ENCODE results near the gene PLCL2.
"Not testable (repeated sequence)": the region's sequence is repeated elsewhere in the genome, so short reads cannot be mapped to it uniquely, and the experiment has no call there.

PLCL2 gene

DNA sequence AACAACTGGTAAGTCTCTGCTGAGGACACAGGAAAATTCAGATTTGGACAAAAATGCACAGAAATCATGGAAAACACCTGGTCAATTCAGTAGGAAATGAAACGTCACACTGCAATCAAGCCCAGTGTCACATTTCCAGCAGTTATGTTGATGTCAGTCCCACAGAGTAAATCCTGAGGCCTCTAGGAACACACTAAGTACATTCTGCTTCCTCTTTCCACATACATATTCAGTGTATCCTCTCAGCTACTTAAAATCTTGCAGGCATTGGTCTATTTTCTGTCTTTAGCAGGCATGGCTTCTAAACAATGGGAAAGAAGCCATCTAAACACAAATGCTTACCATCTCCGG is 207.8 kb downstream of the PLCL2 start:
- ATAC-seq (replicated peaks; ENCODE audit: extremely low read depth, poor library complexity, severe bottlenecking) (no peak), DNase-seq (ENCODE audit: low spot score in 2 of 2) (no peak)
- H3K27me3 Mint-ChIP-seq, result no peaks in the 10 kb centered on the region
- no peak overlapping the region for H3K4me3 Mint-ChIP-seq
- H3K4me1 Mint-ChIP-seq, result peaks cover 28% of the 10 kb centered on the region
- H3K27ac Mint-ChIP-seq (ENCODE audit: low read depth), result no peak overlapping the region
- no peaks in the 10 kb centered on the region for H3K9me3 Mint-ChIP-seq
- H3K36me3 Mint-ChIP-seq (ENCODE audit: insufficient read depth), result peaks cover 23% of the 10 kb centered on the region

DNA sequence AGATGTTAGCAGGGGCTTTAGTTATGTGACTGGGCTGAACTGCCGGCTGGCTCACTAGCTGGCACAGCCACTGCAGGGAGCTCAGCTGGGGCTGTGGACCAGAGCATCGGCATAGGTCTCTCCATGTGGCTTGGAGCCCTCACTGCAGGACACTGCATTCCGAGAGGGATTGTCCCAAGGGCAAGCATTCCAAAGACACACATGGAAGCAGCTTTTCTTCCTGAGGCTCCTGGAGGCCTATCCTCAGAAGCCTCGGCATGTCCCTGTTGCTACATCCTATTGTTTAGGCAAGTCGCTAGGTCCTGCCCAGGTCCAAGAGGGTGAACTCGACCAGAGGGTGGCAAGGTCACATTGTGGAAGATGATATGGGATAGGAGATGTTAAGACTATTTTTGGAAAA is 209.8 kb downstream of the PLCL2 start:
- H3K4me3 Mint-ChIP-seq, result no peak overlapping the region
- H3K9me3 Mint-ChIP-seq, result no peaks in the 10 kb centered on the region
- peaks cover 17% of the 10 kb centered on the region for H3K36me3 Mint-ChIP-seq (ENCODE audit: insufficient read depth)
- no peaks in the 10 kb centered on the region for H3K27me3 Mint-ChIP-seq
- peaks cover 8% of the 10 kb centered on the region for H3K4me1 Mint-ChIP-seq
- ATAC-seq (replicated peaks; ENCODE audit: extremely low read depth, poor library complexity, severe bottlenecking), result no peak
- H3K27ac Mint-ChIP-seq (ENCODE audit: low read depth), result no peak overlapping the region
- no peak for DNase-seq (ENCODE audit: low spot score in 2 of 2)

DNA sequence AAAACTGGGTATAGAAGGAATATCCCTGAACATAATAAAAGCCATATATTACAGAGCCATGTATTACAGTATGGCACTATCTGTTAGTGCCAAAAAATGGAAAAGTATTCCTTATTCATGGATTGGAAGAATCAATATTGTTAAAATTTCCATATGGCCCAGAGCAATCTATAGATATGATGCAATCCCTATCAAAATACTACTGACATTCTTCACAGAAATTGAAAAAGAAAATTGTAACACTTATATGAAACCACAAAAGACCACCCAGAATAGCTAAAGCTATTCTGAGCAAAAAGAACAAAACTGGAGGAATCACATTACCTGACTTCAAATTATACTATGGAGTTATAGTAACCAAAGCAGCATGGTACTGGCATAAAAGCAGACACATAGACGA is 218.8 kb downstream of the PLCL2 start:
- DNase-seq (ENCODE audit: low spot score in 2 of 2), result no peak
- Mint-ChIP-seq H3K4me3 (no peak overlapping the region), H3K36me3 (ENCODE audit: insufficient read depth) (peaks cover 4% of the 10 kb centered on the region), H3K27me3 (no peaks in the 10 kb centered on the region), H3K9me3 (no peaks in the 10 kb centered on the region), H3K4me1 (no peaks in the 10 kb centered on the region), H3K27ac (ENCODE audit: low read depth) (no peak overlapping the region)
- ATAC-seq (replicated peaks; ENCODE audit: extremely low read depth, poor library complexity, severe bottlenecking), result no peak

DNA sequence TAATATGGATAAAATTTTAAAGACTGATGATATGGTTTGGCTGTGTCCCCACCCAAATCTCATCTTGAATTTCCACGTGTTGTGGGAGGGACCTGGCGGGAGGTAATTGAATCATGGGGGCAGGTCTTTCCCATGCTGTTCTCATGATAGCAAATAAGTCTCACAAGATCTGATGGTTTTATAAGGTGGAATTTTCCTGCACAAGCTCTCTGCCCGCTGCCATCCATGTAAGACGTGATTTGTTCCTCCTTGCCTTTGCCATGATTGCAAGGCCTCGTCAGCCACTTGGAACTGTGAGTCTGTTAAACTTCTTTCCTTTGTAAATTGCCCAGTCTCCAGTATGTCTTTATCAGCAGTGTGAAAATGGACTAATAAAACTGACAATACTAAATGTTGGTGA is 222.0 kb downstream of the PLCL2 start:
- ATAC-seq (replicated peaks; ENCODE audit: extremely low read depth, poor library complexity, severe bottlenecking); H3K4me1 Mint-ChIP-seq: not testable (repeated sequence)

DNA sequence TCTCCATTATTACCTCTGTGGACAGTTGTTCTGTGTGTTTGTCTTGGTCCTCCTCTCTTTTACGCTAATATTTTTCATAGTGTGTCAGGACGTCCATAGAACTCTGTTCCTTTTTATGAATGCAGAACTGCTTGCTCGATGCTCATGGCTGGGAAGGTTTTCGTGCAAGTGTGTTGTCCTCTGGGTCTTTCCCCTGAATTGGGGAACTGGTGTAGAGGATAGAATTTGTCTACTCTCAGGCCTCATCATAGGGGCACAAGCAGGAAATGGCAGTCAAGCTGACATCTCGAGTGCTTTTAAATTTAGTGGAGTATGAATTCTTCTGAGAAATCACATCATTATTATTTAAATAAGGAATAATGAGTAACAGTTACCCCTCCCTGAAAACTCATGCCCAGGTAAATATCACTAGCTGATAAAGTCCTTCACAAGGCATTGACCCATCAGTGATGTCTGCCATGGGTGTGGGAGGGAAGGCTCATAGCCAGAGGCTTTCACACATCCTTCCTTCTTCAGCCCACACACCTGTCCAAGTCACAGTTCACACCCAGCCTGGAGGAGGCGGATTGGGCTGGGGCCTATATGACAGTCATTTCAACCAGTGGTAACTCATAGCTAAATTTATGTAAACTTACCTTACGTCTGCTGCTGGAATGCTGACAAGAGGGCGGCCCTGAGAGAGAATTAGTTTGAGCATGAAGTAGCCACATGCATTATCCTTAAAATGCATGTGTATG is 226.1 kb downstream of the PLCL2 start:
- H3K4me1 Mint-ChIP-seq, result no peaks in the 10 kb centered on the region
- DNase-seq (ENCODE audit: low spot score in 2 of 2), result no peak
- no peaks in the 10 kb centered on the region for H3K36me3 Mint-ChIP-seq (ENCODE audit: insufficient read depth)
- no peaks in the 10 kb centered on the region for H3K27me3 Mint-ChIP-seq
- no peak overlapping the region for H3K27ac Mint-ChIP-seq (ENCODE audit: low read depth)
- no peaks in the 10 kb centered on the region for H3K9me3 Mint-ChIP-seq
- no peak for ATAC-seq (replicated peaks; ENCODE audit: extremely low read depth, poor library complexity, severe bottlenecking)
- no peak overlapping the region for H3K4me3 Mint-ChIP-seq

More for the DNA sequence above, 222.0 kb downstream of the PLCL2 start:
- not testable (repeated sequence) for H3K27me3 Mint-ChIP-seq; H3K4me3 Mint-ChIP-seq; H3K36me3 Mint-ChIP-seq (ENCODE audit: insufficient read depth); DNase-seq (ENCODE audit: low spot score in 2 of 2); H3K9me3 Mint-ChIP-seq; H3K27ac Mint-ChIP-seq (ENCODE audit: low read depth)

DNA sequence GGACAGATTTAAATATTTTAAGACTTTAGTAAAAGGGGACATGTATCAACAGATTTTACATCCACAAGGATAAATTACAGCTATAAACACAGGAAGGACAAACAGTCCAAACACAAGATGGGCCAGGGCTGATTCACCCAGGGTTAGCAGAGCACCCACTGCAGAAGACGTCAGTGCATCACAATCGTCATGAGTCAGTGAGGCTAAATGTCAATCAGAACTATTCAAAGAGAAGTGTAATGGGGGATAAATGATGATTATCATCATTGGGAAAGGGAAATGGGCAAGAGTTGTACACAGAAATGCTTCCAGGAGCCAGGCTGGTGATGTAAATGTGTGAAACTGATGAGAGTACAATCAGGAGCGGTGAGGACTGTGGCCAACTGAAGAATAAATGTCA is 226.8 kb downstream of the PLCL2 start:
- Mint-ChIP-seq H3K9me3 (no peaks in the 10 kb centered on the region), H3K4me1 (no peaks in the 10 kb centered on the region), H3K27me3 (no peaks in the 10 kb centered on the region), H3K36me3 (ENCODE audit: insufficient read depth) (no peaks in the 10 kb centered on the region), H3K4me3 (no peak overlapping the region), H3K27ac (ENCODE audit: low read depth) (no peak overlapping the region)
- ATAC-seq (replicated peaks; ENCODE audit: extremely low read depth, poor library complexity, severe bottlenecking) (no peak), DNase-seq (ENCODE audit: low spot score in 2 of 2) (no peak)

DNA sequence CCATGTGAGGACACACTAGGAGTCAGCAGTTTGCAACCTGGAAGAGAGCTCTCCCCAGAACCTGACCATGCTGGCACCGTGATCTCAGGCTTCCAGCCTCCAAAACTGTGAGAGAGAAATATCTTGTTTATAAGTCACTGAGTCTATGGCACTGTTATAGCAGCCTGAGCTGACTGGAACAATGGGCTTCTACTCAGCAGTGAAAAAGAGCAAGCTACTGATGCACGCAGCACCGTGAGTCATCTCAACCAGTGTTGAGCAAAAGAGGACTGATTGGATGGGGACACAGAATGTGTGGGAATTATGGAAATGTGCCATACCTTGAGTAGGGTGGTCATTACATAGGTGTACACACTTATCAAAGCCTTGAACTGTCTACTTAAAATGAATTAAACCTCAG is 230.4 kb downstream of the PLCL2 start:
- no peak overlapping the region for H3K4me3 Mint-ChIP-seq
- no peaks in the 10 kb centered on the region for H3K9me3 Mint-ChIP-seq
- no peak overlapping the region for H3K27ac Mint-ChIP-seq (ENCODE audit: low read depth)
- no peaks in the 10 kb centered on the region for H3K4me1 Mint-ChIP-seq
- DNase-seq (ENCODE audit: low spot score in 2 of 2) (no peak), ATAC-seq (replicated peaks; ENCODE audit: extremely low read depth, poor library complexity, severe bottlenecking) (no peak)
- no peaks in the 10 kb centered on the region for H3K36me3 Mint-ChIP-seq (ENCODE audit: insufficient read depth)
- no peaks in the 10 kb centered on the region for H3K27me3 Mint-ChIP-seq

DNA sequence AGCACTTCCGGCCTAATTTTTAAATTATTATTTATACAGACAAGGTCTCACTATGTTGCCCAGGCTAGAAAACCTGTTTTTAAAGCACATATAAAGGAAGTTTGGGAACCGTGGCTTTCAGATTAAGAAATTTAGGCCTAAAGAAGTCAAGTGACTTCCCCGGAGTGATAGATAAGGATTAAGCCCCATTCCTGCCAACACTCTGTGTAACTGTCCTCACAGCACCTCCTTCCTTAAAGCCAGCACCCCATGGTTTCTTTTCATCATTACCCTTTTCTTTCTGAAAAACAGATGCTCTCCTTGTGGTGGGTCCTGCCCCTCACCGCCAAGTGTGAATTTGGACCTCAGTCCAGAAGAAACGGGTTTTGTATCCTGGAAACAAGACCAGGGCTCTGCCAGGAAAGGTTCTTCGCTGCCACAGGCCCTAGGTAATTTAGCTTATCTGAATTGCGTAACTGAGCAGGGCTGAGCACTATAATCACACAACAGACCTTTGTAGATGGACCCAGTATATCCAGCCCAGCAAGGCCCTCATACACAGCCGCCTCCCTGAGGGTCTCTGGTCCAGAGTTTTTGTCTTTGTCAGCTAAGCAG is 231.3 kb downstream of the PLCL2 start:
- H3K4me3 Mint-ChIP-seq, result no peak overlapping the region
- H3K9me3 Mint-ChIP-seq, result no peaks in the 10 kb centered on the region
- H3K27me3 Mint-ChIP-seq, result no peaks in the 10 kb centered on the region
- no peak overlapping the region for H3K27ac Mint-ChIP-seq (ENCODE audit: low read depth)
- H3K36me3 Mint-ChIP-seq (ENCODE audit: insufficient read depth), result no peaks in the 10 kb centered on the region
- ATAC-seq (replicated peaks; ENCODE audit: extremely low read depth, poor library complexity, severe bottlenecking) (no peak), DNase-seq (ENCODE audit: low spot score in 2 of 2) (no peak)
- H3K4me1 Mint-ChIP-seq, result no peaks in the 10 kb centered on the region

DNA sequence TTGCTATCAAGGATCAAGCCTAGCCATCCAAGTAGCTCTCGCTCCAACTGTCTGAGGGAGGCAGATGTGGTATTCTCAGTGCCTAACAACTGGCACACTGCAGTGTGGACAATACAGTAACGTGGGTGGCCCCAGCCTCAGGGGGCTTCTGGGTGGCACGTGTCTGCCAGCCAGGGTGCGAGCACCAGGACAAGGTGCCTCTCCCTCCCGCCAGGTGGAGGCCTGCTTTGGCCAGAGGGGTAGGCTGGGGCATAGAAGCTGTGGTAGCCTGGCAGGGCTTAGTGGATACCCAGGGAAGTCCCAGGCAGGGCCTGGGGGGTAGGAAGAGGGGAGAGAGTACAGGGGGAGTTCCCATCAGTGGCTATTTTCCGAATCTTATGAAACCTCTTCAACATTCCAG is 234.0 kb downstream of the PLCL2 start:
- Mint-ChIP-seq H3K4me1 (no peaks in the 10 kb centered on the region), H3K9me3 (no peaks in the 10 kb centered on the region), H3K36me3 (ENCODE audit: insufficient read depth) (no peaks in the 10 kb centered on the region), H3K27ac (ENCODE audit: low read depth) (no peak overlapping the region), H3K27me3 (no peaks in the 10 kb centered on the region), H3K4me3 (no peak overlapping the region)
- ATAC-seq (replicated peaks; ENCODE audit: extremely low read depth, poor library complexity, severe bottlenecking) (no peak), DNase-seq (ENCODE audit: low spot score in 2 of 2) (no peak)

DNA sequence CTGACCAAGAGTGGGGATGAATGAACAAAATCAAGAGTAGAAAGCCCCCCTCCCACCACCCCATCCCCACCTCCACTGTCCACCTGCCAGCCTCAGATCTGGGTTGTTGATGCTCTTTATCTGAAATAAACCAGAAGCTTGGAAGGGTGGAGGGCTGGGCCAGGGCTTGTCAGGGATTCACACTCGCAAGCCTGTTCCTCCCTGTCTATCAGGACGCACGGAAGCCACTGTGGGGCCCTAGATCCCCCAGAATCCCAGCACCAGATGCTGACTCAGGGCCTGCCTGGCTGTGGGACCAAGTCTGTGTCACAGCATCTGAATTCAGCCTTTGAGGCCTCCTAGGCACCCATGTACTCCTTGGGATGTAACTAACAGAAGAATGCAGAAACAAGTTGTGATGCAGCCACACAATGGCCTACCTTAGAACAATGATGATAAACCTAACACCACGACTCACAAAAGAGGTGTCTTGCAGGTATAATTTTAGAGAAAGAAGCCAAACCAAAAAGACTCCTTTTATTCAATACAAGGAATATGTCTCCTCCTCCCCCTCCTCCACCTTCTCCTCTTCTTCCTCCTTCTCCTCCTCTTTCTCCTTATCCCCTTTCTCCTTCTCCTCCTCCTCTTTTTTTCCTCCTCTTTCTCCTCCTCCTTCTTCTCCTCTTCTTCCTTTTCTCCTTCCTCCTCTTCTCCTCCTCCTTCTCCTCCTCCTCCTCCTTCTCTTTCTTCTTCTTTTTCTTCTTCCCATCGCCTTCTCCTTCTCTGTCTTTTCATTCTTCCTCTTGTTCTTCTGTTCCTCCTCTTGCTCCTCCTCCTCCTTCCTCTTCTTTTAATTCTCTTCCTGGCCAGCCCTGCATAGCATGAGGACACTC is 234.7 kb downstream of the PLCL2 start:
- no peak for ATAC-seq (replicated peaks; ENCODE audit: extremely low read depth, poor library complexity, severe bottlenecking)
- DNase-seq (ENCODE audit: low spot score in 2 of 2), result no peak
- Mint-ChIP-seq H3K27me3 (no peaks in the 10 kb centered on the region), H3K27ac (ENCODE audit: low read depth) (no peak overlapping the region), H3K4me3 (no peak overlapping the region), H3K36me3 (ENCODE audit: insufficient read depth) (no peaks in the 10 kb centered on the region), H3K4me1 (no peaks in the 10 kb centered on the region), H3K9me3 (no peaks in the 10 kb centered on the region)

DNA sequence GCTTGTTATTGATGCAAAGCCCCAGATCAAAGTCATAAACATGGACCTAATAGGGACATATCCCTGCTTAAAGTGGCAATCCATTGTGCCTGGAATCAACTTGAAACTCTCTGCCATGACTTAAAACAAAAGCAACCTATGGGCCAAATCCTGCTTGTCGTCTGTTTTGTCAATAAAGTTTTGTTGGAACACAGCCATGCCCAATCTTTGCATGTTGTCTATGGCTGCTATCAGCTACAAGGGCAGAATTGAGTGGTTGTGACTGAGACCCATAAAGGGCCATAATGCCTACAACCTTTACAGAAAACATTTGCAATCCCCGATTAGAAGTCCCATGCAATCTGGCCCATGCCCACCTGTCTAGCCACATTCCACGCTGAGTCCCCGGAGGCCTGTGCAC is 235.4 kb downstream of the PLCL2 start:
- no peak for ATAC-seq (replicated peaks; ENCODE audit: extremely low read depth, poor library complexity, severe bottlenecking)
- H3K36me3 Mint-ChIP-seq (ENCODE audit: insufficient read depth), result no peaks in the 10 kb centered on the region
- DNase-seq (ENCODE audit: low spot score in 2 of 2), result no peak
- H3K27ac Mint-ChIP-seq (ENCODE audit: low read depth), result no peak overlapping the region
- no peak overlapping the region for H3K4me3 Mint-ChIP-seq
- H3K9me3 Mint-ChIP-seq, result no peaks in the 10 kb centered on the region
- no peaks in the 10 kb centered on the region for H3K4me1 Mint-ChIP-seq
- H3K27me3 Mint-ChIP-seq, result no peaks in the 10 kb centered on the region

DNA sequence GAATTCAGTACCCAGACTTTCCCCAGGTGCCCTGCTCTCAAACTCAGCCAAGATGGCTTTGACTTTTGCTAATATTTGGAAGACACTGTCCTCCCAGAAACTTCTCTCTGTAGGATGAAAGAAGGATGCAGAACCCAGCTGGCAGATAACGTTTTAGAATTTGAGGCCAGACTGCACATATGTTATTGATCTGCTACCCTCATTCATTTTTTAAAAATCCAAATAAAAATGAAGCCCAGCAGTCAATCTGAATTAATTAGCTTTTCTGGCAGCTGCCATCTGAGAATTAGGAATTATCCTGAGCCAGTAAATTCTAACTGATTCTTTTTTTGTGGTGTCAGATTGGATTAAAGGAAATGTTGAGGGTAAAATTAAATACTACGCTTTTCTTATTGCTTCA is 236.6 kb downstream of the PLCL2 start:
- ATAC-seq (replicated peaks; ENCODE audit: extremely low read depth, poor library complexity, severe bottlenecking) (no peak), DNase-seq (ENCODE audit: low spot score in 2 of 2) (no peak)
- Mint-ChIP-seq H3K4me3 (no peak overlapping the region), H3K27ac (ENCODE audit: low read depth) (no peak overlapping the region), H3K9me3 (no peaks in the 10 kb centered on the region), H3K4me1 (no peaks in the 10 kb centered on the region), H3K27me3 (no peaks in the 10 kb centered on the region), H3K36me3 (ENCODE audit: insufficient read depth) (no peaks in the 10 kb centered on the region)

DNA sequence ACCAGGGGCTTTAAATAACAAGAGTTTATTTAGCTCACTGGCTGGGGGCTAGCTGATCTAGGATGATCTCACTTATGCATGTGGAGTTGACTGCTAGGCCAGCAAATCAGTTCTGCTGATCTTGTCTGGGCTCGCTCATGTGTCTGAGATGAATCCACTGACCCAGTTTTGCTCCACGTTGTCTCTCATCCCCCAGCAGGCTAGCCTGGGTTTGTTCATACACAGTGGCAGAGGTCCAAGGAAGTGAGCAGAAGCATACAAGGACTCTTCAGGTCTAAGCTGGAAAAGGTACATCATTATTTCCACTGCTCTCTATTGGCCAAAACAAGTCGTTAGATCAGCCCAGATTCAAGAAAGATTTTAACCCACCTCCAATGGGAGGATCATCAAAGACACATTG is 238.0 kb downstream of the PLCL2 start:
- no peaks in the 10 kb centered on the region for H3K36me3 Mint-ChIP-seq (ENCODE audit: insufficient read depth)
- H3K9me3 Mint-ChIP-seq, result no peaks in the 10 kb centered on the region
- no peaks in the 10 kb centered on the region for H3K27me3 Mint-ChIP-seq
- H3K27ac Mint-ChIP-seq (ENCODE audit: low read depth), result no peak overlapping the region
- H3K4me3 Mint-ChIP-seq, result no peak overlapping the region
- DNase-seq (ENCODE audit: low spot score in 2 of 2), result no peak
- no peaks in the 10 kb centered on the region for H3K4me1 Mint-ChIP-seq
- ATAC-seq (replicated peaks; ENCODE audit: extremely low read depth, poor library complexity, severe bottlenecking), result no peak

Measured in central memory CD8-positive, alpha-beta T cell (primary cell).